Ovary (tissue), 3 donors: ENCODE results near the gene SDK1.

Source experiments
- CTCF ChIP-seq, 3 donors: fragments of 450-650 bp in 2 of 3; fragments of 200-600 bp in 1 of 3; IDR thresholded peaks; one replicate each; pipeline versions ENCODE4 v1.5.1 to v1.8.0; 2016 to 2022; ENCODE audit warnings: antibody characterized with exemption in 3 of 3, mild to moderate bottlenecking in 1 of 3
- POLR2A ChIP-seq: fragments of 450-650 bp; IDR thresholded peaks from one replicate; pipeline ENCODE4 v1.6.1; 2017; ENCODE audit warnings: antibody characterized with exemption, mild to moderate bottlenecking, moderate library complexity
- donor health status: DM: no; HTN: no; CAD: no.

- no peak for TF ChIP-seq CTCF (IDR thresholded peaks at IDR 0.05)
- TF ChIP-seq POLR2A: no peak
Measured at GRCh38 chr7:4308205-4308590, 1007.1 kb downstream of the SDK1 start.
